Measurements from ENCODE around the gene PCBP3. TPM values are rescaled to one million over a fixed set of nuclear protein-coding genes. Genes with fewer than 3 reads are reported as not detected.

PCBP3 gene
- polyA plus RNA-seq, 1 donor from 2014 or later: 1.4 TPM

DNA sequence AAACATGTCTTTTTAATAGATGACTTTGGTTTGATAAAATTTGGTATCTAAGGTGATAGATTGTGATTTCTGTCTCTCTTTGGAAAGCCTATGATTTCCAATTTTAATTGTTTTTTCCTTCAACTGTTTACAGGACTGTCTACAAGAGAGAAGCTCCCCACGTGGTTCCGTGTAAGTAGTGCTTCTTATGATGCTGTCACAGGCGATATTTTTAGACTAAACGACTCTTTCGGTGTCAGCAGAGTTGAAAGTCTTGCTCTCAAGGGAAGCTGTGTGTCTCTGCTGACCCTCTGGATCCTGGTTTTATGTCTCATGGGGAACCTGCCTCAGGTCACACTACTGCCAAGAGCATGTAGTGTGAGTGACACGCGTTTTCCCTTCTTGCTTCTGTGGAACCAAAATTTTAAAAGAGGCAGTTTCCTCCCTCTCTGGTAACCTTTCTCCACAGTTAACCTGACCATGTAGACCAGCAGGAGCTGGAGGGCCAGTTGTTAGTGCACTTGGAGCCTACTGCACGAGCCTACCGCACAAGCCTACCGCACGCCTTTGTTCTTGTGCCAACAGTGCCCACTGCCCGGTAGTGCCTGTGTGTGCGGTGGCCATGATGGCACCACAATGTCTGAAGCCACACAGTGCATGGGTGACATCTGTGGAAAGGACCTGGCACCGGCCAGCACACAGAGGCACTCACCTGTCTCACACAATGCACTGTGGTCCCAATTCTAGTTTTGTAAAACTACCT, 91.9 kb downstream of the PCBP3 start:
- no peaks in the 10 kb centered on the region for H3K27me3 Mint-ChIP-seq
- no peak overlapping the region for H3K27ac Mint-ChIP-seq
- peaks cover 0 to 4% (median 0%) of the 10 kb centered on the region in 3 donors for H3K9me3 Mint-ChIP-seq
- no peaks in the 10 kb centered on the region for H3K4me1 Mint-ChIP-seq
- no peak overlapping the region for H3K4me3 Mint-ChIP-seq
- no peaks in the 10 kb centered on the region for H3K36me3 Mint-ChIP-seq

DNA sequence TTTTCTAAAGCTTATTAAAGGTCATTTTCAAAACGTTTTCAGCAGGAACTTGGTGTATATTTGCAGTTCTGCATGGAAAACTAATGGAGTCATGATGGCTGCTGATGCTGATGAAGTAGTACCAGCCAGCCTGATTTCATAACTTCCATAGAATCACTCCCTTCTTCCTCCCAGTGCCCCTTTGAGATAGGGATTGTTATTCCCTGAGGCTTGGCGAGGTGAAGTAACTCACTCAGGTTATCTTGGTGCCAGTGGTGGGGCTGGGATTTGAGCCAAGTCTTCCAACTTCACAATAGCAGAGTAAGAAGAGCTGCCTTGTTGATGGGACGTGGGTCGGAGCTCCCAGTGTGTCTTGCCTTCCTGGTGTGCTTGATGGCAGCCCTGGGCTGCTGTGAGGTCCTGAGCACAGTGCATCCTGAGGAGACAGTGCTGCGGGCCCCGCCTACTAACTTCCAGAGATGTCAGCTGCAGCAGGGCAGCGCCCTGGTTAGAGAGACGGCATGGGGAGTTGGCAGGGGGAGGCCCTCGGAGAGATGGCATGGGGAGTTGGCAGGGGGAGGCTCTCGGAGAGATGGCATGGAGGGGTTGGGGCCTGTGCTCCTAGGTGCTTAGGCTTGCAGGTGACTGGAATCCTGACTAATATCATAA, 92.6 kb downstream of the PCBP3 start:
- Mint-ChIP-seq H3K4me1 (no peaks in the 10 kb centered on the region), H3K36me3 (no peaks in the 10 kb centered on the region), H3K27me3 (no peaks in the 10 kb centered on the region), H3K27ac (no peak overlapping the region), H3K4me3 (no peak overlapping the region), H3K9me3 (peaks cover 0 to 4% (median 0%) of the 10 kb centered on the region in 3 donors)

DNA sequence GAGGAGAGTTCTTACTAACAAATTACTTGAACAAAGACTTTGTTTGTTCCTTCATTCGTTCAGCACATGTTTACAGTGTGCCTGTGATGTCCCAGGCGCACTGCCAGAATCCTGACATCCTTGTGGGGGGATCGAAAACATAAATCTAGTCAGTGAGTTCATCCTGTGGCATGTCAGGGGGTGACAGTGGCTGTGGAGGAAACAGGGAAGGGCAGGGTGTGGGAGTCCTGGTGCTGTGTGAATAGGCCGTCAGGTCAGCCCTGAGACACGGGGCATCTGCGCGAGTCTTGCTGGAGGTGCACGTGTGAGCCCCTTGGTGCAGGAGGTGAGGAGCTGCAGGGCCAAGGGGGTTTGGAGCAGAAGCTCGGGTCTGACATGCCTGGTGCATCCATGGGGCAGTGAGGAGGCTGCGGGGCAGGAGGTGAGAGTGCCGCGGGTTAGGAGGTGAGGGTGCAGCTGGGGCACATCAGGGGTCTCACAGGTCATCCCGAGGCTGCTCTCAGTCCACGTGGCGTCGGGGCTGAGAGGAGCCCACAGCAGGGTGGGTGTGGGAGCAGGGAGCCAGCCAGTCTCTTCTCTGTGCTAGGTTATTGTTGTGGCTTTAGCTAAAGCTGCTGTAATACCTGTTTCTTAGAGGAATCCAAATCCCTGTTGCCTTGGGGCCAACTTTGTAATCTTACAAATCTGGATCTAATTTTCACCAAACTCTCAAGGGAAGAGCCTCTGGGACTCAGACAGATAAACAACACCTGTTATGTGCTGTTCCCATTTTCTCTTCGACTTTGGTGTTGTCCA, 93.4 kb downstream of the PCBP3 start:
- H3K27ac Mint-ChIP-seq: no peak overlapping the region
- peak overlapping the region in 1 of 4 donors; percentile 30 for H3K4me3 Mint-ChIP-seq
- H3K9me3 Mint-ChIP-seq: no peaks in the 10 kb centered on the region
- H3K27me3 Mint-ChIP-seq: no peaks in the 10 kb centered on the region
- H3K4me1 Mint-ChIP-seq: no peaks in the 10 kb centered on the region
- H3K36me3 Mint-ChIP-seq: no peaks in the 10 kb centered on the region

DNA sequence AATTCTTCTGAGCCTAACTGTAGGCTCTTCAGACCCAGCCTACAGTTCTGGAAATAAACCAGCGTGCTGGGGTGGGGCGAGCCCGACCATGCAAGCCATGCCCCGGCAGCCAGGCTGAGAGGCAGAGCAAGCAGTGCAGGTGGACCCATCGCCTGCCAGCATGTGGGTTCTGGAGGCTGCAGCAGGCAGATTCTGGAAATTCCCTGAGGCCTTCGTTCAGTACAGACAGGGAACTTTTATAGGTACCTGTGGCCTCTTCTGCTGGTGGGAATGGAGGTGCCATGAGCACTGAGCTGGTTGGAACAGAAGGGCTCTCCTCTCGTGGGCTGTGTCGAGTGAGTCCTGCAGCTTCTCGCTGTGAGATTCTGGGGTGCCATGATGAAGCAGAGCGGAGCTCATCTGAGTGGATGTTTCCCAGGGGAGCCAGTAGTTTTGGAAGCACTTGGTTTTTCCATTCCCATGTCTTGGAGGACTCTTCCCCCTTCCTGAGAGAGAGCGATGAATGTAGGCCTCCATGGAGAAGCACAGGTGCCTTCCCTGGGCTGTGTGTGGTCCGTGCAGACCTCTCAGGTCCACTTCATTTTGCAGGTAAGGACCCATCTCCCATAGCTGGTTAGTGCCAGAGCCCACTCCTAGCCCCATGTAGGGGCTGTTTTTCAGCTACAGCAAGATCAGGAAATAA, 94.1 kb downstream of the PCBP3 start:
- no peak overlapping the region for H3K4me3 Mint-ChIP-seq
- no peak overlapping the region for H3K27ac Mint-ChIP-seq

DNA sequence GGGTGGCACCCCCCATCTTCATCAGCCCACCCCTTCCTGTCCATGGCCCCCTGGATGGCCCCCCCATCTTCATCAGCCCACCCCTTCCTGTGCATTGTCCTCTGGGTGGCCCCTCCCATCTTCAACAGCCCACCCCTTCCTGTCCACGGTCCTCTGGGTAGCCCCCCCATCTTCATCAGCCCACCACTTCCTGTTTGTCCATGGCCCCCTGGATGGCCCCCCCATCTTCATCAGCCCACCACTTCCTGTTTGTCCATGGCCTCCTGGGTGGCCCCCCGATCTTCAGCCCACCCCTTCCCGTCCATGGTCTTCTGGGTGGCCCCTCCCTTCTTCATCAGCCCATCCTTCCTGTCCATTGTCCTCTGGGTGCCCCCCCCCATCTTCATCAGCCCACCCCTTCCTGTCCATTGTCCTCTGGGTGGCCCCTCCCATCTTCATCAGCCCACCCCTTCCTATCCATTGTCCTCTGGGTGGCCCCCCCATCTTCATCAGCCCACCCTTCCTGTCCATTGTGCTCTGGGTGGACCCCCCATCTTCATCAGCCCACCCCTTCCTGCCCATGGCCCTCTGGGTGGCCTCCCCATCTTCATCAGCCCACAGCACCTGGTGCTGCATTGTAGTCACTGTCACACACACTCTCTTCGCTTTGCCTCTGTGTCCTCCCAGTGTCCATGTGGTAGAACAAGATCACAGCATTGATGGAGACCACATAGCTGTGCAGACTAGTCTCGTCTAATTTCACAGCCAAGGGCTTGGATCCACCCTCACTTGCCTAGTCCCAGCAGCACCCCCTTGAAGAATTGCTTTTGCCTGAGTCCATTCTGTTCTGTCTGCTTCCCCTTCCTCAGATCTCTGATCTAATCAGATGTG, 95.9 kb downstream of the PCBP3 start:
- Mint-ChIP-seq H3K4me1 (no peaks in the 10 kb centered on the region), H3K27me3 (no peaks in the 10 kb centered on the region), H3K27ac (no peak overlapping the region), H3K36me3 (no peaks in the 10 kb centered on the region), H3K4me3 (no peak overlapping the region), H3K9me3 (no peaks in the 10 kb centered on the region)

More for the DNA sequence above, 94.1 kb downstream of the PCBP3 start:
- H3K9me3 Mint-ChIP-seq: no peaks in the 10 kb centered on the region
- H3K36me3 Mint-ChIP-seq: no peaks in the 10 kb centered on the region
- no peaks in the 10 kb centered on the region for H3K4me1 Mint-ChIP-seq
- H3K27me3 Mint-ChIP-seq: no peaks in the 10 kb centered on the region

- H3K4me3 Mint-ChIP-seq: no peak overlapping the region
- no peaks in the 10 kb centered on the region for H3K27me3 Mint-ChIP-seq
- H3K27ac Mint-ChIP-seq: no peak overlapping the region
- peaks cover 2% of the 10 kb centered on the region for H3K36me3 Mint-ChIP-seq
- H3K9me3 Mint-ChIP-seq: no peaks in the 10 kb centered on the region
- H3K4me1 Mint-ChIP-seq: no peaks in the 10 kb centered on the region
Measured at GRCh38 chr21:45740088-45740440, 96.5 kb downstream of the PCBP3 start.

GRCh38 chr21:45740491-45741357, 97.2 kb downstream of the PCBP3 start:
- Mint-ChIP-seq H3K36me3 (peaks cover 4% of the 10 kb centered on the region), H3K27ac (no peak overlapping the region), H3K4me3 (no peak overlapping the region), H3K27me3 (no peaks in the 10 kb centered on the region), H3K9me3 (peaks cover 0 to 2% (median 0%) of the 10 kb centered on the region in 3 donors), H3K4me1 (no peaks in the 10 kb centered on the region)

DNA sequence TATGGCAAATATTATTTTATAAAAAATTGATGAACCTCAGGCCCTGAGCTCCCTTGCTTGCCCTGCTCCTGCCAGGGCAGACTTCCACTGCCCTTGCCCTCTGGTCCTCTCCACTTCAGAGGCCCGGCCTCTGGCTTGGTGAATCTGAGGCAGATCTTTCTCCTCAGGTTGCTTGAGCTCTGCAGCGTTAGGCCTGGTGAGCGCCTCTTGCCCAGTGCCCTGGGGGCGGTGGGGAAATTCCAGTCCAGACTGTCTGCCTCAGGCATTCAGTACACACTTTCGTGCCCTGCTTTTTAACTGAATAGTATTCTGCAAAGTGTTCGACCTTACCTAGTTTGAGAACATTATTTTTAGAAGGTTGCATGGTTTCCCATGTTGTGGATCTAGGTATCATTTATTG, 98.2 kb downstream of the PCBP3 start:
- peaks cover 0 to 2% (median 0%) of the 10 kb centered on the region in 3 donors for H3K9me3 Mint-ChIP-seq
- H3K36me3 Mint-ChIP-seq: peaks cover 4% of the 10 kb centered on the region
- no peak overlapping the region for H3K27ac Mint-ChIP-seq
- H3K27me3 Mint-ChIP-seq: no peaks in the 10 kb centered on the region
- no peak overlapping the region for H3K4me3 Mint-ChIP-seq
- H3K4me1 Mint-ChIP-seq: no peaks in the 10 kb centered on the region

DNA sequence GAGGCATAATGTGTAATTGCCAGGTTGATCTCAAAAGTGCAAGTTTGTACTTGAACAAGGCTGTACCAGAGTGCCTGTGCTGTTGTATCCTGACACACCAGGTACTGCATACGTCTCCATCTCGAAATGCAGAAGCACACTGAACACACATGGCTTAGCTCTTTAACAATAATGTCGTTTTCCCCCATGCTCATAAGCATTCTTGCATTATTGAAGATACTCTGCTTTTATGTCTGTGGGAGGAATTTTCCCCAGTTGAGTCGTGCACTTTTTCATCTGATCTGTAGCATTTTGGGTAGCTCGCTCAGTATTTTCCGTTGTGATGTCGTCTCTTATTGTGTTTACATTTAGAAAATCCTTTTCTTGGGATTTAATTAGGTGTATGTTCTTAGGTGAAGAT, 98.7 kb downstream of the PCBP3 start:
- Mint-ChIP-seq H3K9me3 (peaks cover 0 to 2% (median 0%) of the 10 kb centered on the region in 3 donors), H3K27me3 (no peaks in the 10 kb centered on the region), H3K4me3 (no peak overlapping the region), H3K27ac (no peak overlapping the region), H3K36me3 (peaks cover 4% of the 10 kb centered on the region), H3K4me1 (no peaks in the 10 kb centered on the region)

DNA sequence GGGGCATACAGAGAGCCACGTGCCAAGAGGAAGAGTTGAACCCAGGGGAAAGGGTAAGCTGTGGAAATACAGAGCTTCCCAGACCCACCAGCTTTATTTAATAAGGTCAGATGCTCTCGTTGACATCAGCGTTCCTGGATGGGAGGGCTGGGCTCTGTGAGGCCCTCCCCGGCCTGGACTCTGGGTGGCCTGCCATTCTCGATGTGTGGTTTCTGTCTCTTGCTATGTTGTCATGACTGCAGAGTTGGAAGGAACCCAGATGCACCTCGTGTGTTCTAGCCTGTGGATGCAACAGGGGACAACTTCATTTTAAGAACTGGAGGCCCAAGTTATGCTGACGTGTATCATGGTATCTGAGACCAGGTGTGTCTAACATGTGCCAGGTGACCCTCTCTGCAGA, 101.7 kb downstream of the PCBP3 start:
- peaks cover 4% of the 10 kb centered on the region for H3K36me3 Mint-ChIP-seq
- H3K27me3 Mint-ChIP-seq: no peaks in the 10 kb centered on the region
- no peaks in the 10 kb centered on the region for H3K4me1 Mint-ChIP-seq
- no peak overlapping the region for H3K27ac Mint-ChIP-seq
- H3K4me3 Mint-ChIP-seq: no peak overlapping the region
- H3K9me3 Mint-ChIP-seq: peaks cover 0 to 2% (median 0%) of the 10 kb centered on the region in 3 donors

DNA sequence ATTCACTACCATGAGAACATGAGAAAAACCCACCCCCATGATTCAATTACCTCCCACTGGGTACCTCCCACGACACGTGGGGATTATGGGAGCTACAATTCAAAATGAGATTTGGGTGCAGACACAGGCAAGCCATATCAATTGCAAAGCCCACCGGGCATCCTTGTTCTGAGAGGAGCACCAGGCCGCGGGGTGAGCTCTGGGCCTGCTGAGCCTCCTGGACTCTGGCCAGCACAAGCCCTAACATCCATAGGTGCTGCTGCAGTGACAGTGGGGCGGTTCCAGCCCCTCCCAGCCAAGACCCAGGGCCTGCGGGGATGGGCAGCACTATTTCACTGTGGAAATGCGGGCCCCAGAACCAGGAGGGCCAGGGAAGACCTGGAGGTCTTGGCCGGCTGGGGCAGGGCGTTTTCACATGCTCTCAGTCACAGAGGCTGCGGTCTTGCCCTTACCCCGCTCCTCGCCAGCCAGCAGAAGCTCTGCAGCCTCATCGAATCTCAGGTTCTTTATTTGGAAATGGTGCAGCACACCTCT, 103.8 kb downstream of the PCBP3 start:
- no peak overlapping the region for H3K4me3 Mint-ChIP-seq
- H3K4me1 Mint-ChIP-seq: no peaks in the 10 kb centered on the region
- H3K27me3 Mint-ChIP-seq: no peaks in the 10 kb centered on the region
- no peak overlapping the region for H3K27ac Mint-ChIP-seq
- peaks cover 4% of the 10 kb centered on the region for H3K36me3 Mint-ChIP-seq
- H3K9me3 Mint-ChIP-seq: peaks cover 0 to 2% (median 0%) of the 10 kb centered on the region in 3 donors

- Mint-ChIP-seq H3K4me1 (no peaks in the 10 kb centered on the region), H3K36me3 (peaks cover 4% of the 10 kb centered on the region), H3K27ac (no peak overlapping the region), H3K27me3 (no peaks in the 10 kb centered on the region), H3K9me3 (peaks cover 0 to 2% (median 0%) of the 10 kb centered on the region in 3 donors), H3K4me3 (no peak overlapping the region)
Measured at GRCh38 chr21:45747802-45748445, 104.4 kb downstream of the PCBP3 start.

GRCh38 chr21:45748593-45748992, 105.1 kb downstream of the PCBP3 start:
- Mint-ChIP-seq H3K27ac (peak overlapping the region in 1 of 3 donors; percentile 64), H3K36me3 (peaks cover 4% of the 10 kb centered on the region), H3K4me1 (no peaks in the 10 kb centered on the region), H3K27me3 (no peaks in the 10 kb centered on the region), H3K4me3 (no peak overlapping the region), H3K9me3 (peaks cover 0 to 2% (median 0%) of the 10 kb centered on the region in 3 donors)
